Stimulated activated CD4-positive, alpha-beta T cell treated with anti-CD3 and anti-CD28 coated beads, Interleukin-4, amount 100 ng/mL, for 24 hours (primary cell): ENCODE results near the gene RAB31.
"Not testable (repeated sequence)": the region's sequence is repeated elsewhere in the genome, so short reads cannot be mapped to it uniquely, and the experiment has no call there.

ENCODE experiments used
- DNase-seq: peaks from one replicate; pipeline ENCODE4 v3.0.0-alpha.2; 2020

The RAB31 gene

DNA sequence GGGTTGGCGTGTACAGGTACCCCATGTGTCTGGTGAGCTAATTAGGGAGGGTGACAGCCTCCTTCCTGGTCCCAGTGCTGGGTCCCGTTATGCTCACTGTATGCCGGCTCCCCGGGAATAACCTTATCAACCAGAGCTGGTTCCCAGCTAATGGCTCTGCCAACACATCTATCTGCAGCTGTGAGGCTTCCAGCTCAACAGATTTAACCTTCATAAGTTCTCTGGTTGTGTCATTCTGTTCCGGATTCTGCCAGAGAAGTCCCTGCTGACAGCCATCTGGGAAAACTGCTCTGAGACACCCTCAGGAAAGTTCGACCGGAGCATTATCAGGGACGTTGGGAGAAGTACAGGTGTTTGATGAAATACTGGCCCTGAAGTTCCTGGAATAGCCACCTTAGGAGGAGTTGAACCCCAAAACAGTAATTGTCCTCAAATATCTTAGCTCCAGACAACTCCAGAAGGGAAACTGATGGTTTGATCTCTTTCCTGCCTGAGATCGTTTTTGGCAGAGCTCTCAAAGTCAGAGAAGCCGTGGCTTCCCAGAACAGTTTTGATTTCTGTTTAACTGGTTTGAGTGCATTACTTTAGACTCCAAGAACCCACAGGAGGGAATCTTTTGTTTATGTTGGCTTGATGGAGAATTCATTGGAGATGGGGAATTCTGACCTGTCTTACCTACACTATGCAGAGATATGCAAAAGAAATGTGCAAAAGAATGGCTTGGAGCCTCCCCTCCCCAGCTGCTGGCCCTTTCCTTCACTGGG is 138.2 kb downstream of the RAB31 start:
- DNase-seq, result no peak

DNA sequence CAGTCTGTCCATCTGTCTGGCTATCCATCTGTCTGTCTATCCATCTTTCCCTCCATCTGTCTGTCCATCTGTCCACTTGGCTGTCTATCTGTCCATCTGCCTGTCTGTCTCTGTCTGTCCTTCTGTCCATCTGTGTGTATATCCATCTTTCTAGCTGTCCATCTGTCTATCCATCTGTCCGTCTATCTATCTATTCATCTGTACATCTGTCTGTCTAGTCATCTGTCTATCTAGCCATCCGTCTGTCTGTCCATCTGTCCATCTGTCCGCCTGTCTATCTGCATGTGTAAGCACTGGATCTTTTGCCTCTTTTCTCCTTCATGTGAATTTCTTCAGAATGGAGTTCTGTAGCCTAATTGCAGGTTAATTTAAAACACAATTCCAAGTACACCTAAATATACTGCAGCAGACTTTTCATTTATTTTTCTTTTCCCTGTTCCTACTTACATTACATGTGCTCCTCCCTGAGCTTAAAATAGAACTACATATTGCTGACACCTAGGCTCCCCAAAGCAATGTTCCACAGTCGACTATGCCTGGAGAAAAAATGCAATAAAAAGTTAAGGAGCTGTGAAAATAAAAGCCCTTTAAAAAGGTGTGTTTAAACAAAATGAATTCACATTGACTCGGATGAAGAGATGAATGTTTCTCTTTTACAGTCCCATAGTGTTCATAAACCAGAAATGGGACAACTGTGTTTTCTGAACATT is 140.2 kb downstream of the RAB31 start:
- no peak for DNase-seq

DNA sequence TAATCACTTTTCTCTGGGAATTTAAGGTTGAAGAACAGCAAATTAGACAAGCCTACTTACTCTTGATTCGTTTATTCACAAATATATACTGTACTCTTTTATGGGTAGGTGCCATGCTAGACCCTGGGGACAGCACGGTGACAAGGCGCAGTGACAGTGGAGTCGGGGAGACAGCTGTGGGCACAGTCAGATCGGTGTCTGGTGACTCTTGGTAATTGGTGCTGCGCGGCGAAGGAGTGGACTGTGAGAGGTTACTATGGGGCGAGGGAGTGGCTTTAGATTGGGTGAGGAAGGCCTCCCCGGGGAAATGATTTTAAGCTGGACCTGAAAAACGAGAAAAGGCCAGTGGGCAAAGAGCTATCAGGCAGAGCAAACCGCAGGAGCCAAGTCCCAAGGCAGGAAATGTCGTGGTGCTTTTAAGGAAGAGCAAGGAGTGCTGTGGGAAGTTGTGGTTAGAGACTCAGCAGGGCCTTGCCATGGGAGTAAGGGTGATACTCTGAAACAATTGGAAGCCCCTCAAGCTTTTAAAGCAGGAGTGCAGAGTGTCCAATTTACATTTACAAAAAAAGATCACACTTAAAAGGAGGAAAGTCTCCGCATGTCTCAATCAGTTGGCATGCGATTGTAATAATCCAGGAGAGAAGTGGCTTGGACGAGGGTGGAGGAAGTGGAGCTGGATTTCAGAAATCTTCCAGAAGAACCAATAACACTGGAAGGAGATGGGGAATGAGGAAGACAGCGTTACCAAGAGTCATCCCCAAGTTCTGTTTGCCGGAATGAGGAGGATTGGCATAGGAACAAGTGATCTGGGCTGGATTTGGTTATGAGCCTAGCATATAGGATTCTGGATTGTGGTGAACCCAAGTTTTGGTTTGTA is 141.5 kb downstream of the RAB31 start:
- no peak for DNase-seq

DNA sequence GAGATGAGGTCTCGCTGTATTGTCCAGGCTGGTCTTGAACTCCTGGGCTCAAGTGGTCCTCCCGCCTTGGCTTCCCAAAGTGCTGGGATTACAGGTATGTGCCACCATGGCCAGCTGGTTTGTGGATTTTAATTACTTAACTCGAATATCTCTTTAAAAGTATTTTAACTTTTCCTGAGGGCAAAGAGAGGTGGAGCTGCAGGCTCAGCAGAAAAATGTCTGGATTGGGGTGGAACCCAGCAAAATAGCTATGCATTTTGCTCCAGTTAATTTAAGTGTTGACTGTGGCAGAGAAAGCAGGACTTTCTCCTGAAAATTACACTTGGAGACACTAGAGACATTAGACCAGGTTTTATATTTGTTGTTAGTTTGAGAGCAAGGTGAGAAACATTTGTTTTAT is 142.2 kb downstream of the RAB31 start:
- no peak for DNase-seq

GRCh38 chr18:9851511-9851910 is 143.4 kb downstream of the RAB31 start:
- DNase-seq, result no peak

DNA sequence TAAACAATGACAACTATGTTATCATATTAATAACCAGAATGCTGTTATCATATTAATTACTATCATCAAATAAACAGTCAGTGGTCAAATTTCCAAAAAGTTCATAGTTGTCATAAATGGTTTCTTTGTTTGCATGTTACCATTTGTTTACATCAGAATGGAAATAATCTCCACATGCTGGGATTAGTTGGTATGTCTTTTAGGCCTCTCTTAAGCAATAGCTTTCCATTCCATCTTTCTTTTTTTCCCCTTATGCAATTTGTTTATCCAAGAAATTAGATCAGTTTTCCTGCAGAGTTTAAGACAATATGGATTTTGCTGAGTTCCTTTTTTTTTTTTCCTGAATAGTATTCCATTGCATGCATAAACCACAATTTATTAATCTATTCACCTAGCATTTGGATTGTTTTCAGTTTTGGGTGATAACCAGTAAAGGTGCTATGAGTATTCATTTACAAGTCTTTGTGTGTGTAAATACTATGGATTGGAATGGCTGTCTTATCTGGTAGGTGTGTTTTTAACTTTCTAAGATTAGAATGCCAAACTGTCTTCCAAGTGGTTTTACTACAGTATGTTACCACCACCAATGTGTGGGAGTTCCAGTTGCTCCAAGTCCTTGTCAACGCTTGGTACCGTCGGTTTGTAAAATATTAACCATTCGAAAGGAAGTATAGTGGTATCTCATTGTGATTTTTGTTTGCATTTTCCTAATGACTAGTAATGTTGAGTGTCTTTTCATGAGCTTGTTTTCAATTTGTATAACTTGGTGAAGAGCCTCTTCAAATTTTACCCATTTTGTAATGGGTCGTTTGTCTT is 144.4 kb downstream of the RAB31 start:
- no peak for DNase-seq

GRCh38 chr18:9854801-9855676 is 146.9 kb downstream of the RAB31 start:
- no peak for DNase-seq

DNA sequence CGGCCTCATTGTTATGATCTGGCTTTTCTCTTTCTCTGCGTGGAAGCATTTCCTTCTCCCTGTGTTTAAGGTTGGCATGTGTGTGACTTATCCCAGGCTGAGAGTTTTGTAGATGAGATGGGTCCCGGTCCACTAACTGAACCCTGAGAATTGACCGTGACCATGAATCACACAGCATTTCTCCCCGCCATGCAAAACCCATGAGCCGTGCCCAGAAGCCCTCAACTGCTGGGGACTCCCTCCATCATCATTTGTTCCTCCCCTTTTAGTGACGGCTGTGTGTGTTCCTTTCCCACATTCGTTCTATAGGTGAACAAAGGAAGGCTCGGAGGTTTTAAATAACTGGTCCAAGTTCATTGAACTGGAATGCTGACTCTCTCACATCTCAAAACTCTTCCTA is 147.6 kb downstream of the RAB31 start:
- no peak for DNase-seq

DNA sequence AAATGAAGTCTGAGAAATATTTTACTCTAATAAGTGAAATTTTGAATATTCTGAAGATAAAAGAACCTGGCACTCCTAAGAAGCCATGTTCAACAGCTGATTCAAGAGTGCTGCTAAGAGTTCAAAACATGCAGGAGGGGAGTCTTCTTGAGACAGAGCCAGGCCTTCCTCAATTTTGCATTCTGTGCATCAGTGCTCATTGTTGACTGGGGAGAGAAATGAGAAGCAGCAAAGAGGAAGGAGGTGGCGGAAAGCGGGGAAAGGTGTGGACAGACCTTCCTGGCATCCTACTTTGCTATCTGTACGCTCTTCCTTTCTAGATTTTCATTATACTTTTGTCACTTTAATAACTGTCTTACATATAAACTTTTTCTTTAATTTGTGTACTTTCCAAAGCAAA is 148.0 kb downstream of the RAB31 start:
- DNase-seq, result no peak

GRCh38 chr18:9857479-9857998 is 149.4 kb downstream of the RAB31 start:
- DNase-seq, result not testable (repeated sequence)

- no peak for DNase-seq
Observed at GRCh38 chr18:9858642-9859041, 150.5 kb downstream of the RAB31 start.

DNA sequence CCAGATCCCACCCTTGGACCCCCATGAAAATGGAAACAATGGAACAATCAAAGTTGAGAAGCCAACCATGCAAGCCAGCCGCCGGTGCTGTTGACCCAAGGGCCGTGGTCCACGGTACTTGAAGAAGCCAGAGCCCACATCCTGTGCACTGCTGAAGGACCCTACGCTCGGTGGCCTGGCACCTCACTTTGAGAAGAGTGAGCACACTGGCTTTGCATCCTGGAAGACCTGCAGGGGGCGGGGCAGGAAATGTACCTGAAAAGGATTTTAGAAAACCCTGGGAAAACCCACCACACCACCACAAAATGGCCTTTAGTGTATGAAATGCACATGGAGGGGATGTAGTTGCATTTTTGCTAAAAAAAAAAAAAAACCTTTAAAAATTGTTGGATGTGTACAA is 151.1 kb downstream of the RAB31 start:
- no peak for DNase-seq

GRCh38 chr18:9860682-9861081 is 152.6 kb downstream of the RAB31 start:
- DNase-seq, result no peak

- DNase-seq, result no peak
Observed at GRCh38 chr18:9861157-9861556, 153.1 kb downstream of the RAB31 start.

DNA sequence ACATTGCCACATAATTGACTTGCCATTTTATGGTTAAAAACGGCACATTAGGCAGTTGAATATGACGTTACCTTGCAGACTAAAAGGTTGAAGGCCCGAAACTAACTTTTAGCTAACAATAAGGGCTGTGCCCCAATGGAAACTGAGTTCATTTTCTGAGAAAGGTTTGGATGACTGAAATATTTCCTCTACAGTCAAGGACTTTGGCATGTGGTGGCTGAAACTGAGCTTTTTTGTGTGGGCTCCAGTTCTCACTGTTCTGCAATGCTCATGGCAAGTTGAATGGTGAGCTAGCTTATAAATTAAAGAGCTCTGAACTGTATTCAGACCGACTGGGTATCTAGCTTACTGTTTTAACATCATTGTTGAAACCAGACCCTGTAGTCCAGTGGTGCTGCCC is 153.8 kb downstream of the RAB31 start:
- peak; percentile 13 for DNase-seq

GRCh38 chr18:9862686-9863085 is 154.6 kb downstream of the RAB31 start:
- DNase-seq, result no peak

- no peak for DNase-seq
Observed at GRCh38 chr18:9863282-9863681, 155.2 kb downstream of the RAB31 start.

DNA sequence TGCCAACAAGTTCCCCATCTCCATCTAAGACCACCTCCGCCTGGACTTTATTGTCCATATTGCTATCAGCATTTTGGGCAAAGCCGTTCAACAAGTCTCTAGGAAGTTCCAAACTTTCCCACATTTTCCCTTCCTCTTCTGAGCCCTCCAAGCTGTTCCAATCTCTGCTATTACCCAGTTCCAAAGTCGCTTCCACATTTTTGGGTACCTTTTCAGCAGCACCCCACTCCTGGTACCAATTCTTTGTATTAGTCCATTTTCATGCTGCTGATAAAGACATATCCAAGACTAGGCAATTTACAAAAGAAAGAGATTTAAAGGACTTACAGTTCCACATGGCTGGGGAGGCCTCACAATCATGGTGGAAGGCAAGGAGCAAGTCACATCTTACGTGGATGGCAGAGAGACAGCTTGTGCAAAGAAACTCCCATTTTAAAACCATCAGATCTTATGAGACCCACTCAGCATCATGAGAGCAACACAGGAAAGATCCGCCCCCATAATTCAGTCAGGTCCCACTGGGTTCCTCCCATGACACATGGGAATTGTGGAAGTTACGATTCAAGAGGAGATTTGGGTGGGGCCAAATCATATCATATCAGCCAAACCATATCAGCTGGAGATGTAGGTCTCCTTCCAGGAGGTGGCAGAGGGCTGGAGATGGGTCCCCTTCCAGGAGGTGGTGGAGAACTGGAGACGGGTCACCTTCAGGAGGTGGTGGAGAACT is 157.8 kb downstream of the RAB31 start:
- no peak for DNase-seq

DNA sequence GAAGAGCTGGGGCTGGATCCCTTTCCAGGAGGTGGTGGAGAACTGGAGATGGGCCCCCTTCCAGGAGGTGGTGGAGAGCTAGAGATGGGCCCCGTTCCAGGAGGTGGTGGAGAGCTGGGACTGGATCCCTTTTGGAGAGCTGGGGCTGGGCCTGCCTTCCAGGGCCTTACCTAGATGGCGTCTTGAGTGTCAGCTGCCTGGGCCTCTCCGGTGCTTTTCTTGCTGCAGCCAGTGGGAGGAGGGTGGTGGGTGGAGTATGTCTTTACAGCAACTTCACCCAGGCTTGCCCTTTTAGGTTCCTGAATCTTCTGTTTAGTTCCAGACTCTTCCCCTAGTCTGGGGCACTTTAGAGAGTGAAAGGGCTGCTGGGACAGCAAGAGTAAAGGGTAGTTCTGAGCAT is 158.5 kb downstream of the RAB31 start:
- no peak for DNase-seq

DNA sequence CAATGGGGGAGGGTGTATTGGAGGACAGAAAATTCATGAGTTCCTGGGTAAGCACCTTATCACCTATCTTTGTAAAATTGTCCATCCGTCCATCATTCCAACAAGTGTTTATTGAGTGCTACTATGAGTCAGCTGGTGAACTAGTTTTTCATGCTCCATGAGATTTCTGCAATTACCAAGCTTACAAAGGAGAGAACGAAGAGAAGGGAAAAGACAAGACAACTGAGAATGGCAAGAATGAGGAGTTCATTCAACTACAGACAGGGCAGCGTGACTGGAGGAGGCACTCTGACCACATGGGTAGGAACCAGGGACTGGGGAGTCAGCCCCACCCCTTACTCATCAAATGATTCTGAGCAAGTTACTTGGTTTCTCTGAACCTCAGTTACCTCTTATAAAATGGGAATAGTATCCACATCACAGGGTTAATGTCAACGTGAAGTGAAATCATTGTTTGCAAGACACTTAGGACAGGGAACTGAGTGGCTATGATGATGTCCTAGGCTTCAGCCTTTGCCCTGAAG is 159.0 kb downstream of the RAB31 start:
- DNase-seq, result no peak
